CD1c-positive myeloid dendritic cell (primary cell): ENCODE measurements around the gene CAMSAP1.

Experiments
- DNase-seq: peaks from one replicate; pipeline ENCODE4 v3.0.0-alpha.2; 2016; ENCODE audit errors: extremely low spot score

CAMSAP1 gene

DNA sequence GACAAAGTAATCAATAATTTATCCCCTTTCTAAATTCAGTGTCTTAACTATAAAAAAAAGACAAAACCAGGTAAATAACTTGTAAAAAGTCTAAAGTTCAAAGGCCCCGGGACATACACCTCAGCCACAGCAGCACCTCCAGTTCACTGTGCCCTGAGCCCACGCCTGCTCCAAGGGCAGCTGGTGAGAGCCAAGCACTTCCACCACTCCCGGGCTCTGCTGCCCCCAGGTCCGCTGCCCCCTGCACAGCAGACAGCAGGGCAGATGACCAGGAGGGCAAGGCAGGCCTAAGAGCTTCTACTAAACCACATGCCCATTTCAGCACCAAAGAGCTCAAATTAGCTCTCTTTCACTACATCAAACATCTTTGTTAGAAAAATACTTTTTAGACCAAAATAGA, 91.9 kb downstream of the CAMSAP1 start:
- no peak for DNase-seq

DNA sequence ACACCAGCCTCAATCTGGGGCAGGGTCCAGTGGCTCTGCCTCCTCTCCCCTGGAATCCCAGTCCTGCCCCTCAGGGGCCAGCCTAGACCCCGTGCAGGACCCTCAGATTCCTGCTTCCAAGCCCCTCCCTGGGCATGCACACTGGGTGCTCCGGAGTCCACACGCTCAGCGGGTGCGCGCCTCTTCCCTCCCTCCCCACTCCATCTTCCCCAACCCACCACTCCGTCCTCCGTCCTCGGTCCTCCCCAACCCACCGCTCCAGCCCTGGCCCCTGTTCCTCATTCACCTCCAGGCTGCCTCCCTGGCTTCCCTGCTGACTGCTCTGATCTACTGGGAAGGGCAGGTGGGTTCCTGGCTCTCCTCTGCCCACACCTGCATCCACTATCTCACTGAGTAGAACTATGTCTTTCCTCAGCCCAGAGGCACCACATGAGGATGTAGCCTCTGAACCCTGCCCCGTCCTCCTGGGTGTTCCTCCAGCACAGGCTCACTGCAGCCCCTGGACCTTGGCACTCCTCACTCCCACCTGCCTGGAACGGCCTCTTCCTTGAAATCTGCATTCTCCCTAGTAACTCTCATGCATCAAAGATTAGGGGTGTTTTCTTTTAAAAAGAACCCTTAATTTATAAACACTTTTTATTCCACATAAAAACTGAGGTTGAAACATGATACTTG, 92.8 kb downstream of the CAMSAP1 start:
- no peak for DNase-seq

DNA sequence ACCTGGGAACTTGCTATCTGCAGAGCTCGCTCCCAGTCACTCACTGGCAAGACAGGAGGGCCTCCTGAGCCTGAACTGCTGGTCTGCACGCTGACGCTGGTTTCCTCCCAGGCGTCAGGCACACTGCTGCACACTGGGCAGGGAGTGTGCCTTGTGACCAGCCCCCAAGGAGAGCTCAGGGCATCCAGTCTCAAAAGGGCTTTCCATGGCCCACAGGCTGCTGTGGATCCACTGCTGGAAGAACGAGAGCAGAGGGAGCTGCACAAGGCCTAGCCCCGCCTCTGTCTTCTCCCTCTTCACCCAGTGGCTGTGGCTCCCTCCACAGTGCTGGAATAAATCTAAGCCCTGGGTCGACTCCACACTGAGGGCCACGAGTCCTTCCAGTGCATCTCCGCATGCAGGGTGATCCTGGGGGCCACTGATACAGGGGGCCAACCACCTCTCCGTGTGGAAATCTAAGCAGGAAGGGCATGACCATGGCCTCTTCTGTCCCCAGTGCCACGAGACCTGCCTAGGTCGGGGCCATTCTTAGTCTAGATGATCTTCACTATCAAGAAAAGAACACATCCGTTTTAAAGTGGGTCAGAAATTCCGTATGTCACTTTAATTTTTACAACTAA, 93.6 kb downstream of the CAMSAP1 start:
- DNase-seq: no peak

DNA sequence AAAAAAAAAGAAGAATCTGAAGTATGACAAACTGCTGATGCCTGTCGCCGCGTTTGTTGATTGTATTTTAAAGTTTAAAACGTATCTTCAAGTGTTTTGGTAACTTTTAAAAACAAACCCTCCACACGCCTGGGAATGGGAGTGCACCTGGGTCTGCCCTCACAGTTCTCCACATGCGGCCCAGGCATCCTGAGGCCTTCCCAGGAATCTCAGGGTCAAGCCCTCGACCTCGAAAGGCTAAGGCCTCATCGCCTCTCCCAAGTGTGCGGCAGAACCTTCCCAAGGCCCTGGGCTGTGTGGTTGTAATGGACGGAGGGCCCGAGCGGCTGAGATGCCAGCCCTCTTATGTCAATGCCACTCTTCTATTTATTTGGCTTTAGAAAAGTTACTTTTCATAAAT, 94.4 kb downstream of the CAMSAP1 start:
- no peak for DNase-seq

DNA sequence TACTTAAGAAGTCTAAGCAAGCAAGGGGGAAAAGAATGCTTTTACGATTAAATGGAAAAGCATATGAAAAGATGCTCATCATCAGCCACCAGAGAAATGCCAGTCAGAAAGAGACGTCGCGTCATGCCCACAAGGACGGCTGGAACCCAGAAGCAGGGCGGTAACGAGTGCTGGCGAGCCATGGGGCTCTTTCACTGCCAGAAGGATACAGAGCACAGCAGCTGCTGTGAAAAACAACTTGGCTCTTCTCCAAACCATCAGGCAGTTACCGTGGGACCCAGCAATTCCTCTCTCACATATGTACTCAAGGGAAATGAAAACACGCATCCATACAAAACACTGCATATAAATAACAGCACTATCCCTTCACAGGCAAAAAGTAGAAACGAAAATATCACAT, 95.5 kb downstream of the CAMSAP1 start:
- DNase-seq: no peak

DNA sequence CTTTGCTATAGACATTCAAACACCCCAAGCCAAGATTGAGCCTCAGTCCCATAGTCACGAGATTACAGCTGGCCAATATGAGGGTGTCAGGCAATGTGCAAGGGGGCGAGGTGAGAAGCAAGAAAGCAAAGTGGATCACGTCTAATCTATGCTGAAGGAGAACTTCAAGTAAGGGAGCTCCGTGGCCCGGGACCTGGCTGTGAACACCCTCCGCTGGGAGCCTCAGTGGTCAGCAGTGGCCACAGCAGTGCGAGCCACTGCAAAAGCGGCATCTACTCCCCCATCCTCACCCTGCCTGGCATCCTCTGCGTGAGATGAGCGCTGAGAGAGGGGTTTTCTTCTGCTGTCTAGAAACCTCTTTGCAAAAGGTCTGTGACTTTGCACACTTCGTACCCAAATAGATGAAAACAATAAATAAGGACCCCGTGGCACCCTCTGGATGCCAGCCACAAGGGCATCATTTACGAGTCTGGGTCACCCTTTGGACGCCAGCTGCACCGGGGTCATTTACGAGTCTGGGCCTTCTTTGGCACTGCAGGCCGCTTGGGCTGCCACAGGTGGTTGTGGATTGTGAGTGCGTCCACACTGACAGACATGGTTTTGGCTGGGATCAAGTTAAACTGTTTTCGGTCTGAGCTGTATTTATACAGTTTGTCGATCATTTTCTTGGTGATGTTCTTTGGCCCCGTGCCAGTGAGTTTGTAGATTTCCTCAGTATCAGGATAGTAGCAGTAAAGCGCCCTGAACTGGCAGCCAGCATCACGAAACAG, 96.4 kb downstream of the CAMSAP1 start:
- DNase-seq: no peak

DNA sequence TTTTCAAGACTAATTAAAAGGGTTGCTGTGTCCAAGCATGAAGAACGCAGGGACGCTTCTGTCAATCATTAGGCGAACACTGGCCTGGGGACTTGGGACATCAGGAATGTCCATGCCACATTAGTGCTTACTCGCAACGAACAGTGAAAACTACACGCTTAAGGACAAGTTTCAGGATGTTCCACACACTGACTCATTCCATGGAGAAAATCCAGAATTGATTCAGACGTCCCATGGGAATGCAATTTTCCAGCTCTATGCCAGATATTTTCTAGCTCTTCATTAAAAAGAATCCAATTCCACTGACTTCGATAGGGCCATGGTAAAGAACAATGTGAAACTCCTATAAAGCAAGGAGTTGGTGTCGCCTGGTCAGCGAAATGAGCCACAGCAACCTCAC, 98.2 kb downstream of the CAMSAP1 start:
- DNase-seq: no peak

DNA sequence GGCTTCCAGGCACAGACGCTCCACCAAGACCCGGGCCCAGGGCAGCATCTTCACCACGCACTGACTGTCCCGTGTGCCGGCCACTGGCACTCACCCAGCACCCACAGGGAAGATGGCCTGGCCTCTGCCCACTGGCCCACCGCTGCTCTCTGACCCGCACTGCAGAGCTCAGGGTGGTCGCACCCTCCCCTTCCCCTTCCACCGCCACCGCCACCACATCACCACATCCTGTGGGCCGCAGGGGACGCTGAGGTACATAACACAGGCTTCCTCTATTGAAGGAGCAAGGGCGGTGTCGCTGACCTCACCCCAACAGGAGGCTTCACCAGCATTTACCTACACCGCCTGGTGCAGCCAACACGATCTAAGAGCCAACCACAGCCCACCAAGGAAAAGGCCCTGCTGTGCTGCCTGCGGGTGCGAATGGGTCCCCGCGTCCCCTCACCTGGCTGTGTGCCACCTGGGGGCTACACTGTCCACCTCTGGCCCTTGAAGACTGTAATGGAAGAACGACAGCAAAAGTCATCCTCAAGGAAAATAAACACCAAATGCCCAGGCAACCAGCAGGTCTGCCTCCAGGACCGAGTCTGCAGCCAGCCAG, 101.8 kb downstream of the CAMSAP1 start:
- DNase-seq: no peak

DNA sequence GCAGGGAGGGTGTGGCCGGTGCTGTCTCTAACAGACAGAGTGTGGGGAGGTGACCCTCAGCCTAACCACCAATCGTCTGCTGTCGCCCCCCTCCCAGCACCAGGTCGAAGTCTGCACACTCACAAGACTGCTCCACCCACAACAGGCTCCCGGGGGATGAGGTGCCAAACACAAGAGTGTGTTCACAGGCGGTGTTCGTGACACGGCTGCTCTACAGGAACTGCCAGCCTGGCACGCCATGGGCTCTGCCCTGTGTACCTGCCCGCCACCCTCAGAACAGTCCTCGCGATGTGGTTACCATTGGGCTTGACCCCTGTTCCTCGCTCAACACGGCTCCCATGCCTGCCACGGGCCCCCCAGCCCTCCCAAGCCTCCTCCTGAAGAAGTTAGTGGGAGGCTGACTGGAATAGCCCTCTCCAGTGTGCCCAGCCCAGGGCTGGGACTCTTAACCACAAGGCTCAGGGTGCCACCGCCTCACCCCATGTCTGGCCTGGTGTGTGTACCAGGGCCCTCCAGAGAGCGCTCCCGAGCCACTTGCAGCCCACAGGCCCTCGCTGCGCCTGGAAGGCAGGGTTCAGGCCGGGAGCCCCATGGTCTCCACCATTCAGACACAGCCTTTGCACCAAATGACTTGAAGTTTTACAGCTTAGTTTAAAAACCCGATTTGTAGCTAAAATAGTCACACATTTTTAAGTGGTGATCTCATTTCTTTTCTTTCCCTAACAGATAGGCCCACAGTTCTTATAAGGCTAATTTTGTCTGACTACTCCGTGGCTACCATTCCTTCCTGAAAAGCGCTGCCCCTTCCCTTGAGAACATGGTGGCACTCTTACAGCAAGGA, 102.5 kb downstream of the CAMSAP1 start:
- DNase-seq: no peak

DNA sequence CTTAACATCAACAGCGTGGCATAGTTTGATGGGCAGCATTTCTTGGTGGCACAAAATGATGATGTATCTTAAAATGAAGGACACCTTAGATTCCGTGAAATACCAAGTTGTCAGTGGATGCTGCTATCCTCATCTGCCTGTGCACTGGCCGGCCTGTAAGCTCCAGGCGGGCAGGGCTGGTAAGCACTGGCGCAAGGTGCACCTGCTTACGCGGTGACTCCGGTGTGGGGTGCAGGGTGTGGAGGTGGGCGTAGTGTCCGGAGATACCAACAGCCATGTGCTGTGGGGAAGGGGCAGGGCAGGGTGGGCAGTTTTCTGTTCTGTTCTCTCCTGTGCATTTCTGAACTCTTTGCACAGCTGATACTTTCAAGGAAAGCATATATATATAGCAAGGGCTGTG, 103.9 kb downstream of the CAMSAP1 start:
- no peak for DNase-seq

DNA sequence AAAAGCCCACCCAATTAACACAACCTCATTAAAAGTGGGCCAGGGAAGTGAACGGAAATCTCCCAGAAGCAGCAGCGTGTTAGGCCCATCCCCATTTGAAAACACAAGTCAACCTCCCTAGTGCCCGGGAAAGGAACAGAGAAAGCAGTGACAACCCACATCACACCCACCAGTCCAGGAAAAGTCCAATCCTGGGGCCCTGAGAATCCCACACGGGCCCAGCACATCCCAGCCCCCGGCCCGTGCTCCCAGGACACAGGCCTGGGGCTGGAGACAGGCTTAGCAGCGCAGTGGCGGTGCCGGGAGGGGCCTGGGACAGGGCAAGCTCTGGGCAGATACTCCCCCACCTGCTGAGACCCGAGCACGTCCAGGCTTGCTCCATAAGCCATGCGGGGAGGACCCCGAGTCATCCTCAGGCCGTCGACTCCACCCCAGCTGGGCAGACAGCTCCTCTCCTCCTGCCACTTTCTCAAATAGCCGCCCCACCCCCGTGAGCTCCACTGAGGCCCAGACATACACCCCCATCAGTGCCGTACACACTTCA, 104.4 kb downstream of the CAMSAP1 start:
- DNase-seq: no peak

DNA sequence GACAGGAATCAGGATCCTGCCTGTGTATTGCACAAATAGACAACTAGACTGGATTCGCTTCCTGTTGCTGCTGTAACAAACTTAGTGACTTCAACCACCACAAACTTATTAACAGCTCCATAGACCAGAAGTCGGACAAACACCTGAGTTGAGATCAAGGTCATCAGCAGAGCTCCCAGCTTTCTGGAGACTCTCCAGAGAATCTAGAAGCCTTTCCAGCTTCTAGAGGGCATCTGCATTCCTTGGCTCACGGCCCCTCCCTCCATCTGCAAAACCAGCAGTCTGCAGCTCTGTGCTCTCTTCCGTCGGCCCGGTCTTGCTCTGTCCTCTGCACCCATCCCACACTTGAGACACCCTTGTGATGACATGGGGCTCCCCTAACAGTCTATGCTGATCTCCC, 106.3 kb downstream of the CAMSAP1 start:
- DNase-seq: no peak

DNA sequence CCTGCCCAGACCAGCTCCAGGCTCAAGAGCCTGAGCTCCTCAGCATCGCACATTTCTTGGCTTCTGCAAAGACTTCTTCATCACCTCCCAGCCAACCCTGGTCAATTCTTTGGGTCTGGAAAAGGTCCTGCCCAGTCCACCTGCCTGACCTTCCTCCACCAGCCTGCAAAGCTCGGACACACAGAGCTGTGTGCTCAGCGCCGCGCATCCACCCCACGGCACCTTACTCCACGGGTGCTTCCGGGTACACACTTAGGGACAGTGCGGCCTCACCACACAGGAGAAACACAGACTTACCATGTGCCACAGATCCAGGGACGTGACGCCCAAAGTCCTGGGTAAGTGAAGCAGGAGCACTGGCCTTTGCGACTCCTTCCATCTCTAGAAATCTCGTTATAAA, 108.1 kb downstream of the CAMSAP1 start:
- DNase-seq: no peak

DNA sequence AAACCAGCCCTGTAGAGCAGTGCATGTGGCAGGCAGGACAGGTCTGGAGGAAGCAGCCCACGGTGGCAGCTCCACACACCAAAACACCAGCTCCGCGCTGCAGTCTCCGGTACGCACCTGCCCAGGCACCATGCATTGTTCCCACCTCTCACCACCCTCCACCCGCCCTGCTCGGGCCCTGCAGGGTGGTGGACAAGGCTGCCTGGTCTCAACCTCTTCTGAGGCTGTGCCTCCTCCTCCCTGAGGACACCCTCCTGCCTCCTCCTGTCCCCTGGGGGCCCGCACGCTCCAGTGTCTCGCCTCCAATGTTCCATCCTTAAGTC, 109.1 kb downstream of the CAMSAP1 start:
- DNase-seq: no peak

DNA sequence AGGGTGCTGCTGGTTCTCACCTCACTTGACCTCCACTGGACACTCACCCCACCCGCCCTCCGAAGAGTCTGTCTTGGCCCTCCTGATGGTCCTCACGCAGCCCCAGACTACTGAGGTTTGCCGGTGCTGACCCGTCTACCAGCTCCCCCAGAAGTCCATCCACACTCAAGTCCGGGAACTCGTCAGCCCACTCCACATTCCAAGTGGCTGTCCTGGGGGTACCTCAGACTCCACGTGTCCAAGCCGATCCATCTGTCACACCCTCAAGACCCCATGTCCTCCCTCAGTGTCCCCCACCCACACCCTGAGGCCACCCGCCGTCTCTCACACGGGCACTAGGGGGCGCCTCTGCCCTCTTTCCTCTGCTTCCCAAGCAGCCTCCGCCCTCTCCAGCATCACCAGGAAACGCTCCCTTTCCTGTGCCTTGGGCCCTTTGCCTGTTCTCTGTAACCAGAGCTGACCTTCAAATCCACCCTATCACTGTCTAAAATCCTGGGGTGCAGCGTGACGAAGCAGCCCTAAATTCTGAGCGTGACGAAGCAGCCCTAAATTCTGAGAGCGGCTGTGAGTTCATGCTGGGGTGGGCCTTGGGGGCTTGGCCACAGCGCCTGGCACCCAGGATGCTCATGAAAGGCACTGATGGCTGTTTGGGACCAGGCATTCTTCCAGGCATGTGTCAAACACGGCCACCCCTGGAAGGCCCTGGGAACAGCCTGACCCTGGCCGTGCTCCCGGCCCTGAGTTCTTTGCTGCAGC, 109.7 kb downstream of the CAMSAP1 start:
- peak; percentile 21 for DNase-seq

DNA sequence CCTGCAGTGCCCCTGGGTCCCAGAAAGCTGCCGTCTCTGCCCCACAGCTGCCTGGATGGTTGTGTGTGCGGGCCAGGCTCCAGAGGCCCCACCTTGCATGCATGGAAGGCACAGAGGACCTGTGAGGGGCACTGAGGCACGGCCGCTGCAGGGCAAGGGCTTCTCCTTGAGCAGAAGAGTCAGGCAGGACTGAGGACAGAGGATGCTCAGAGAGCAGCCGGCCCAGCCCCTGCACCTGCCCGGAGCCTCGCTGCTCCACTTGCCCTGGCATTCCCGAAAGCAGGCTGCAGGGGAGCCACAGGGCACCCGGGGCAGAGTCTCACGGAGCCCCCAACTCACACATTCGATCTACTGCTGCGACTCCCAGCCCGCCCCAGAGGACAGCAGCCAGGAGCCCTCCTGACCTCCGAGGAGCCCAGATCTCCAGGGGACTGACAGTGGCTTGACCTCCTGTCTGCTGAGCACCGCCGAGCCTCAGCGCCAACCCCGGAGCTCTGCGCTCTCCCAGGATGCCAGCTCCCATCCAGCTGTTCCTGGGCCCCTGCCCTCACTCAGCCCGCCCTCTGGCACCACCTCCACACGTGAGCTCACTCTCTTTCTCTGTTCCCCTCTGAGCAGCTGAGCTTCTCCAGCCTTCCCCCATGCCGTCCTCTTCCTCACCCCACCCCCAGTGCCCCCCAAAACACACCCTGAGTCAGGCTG, 110.4 kb downstream of the CAMSAP1 start:
- DNase-seq: no peak

DNA sequence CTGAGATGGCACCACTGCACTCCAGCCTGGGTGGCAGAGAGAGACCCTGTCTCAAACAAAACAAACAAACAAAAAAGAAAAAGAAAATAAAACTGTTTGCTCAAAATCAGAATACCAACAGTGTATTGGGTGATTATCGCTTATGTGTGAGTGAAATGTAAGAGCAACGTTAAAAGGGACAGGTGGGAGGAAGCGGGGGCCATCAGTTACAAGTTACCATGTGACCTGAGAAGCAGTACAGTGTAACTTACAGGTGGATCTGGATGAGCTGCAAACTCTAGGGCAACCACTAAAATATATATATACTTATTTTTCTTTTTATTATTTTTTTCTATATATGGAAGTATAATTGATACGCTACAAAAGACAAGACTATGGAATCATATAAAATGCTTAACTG, 112.0 kb downstream of the CAMSAP1 start:
- no peak for DNase-seq

DNA sequence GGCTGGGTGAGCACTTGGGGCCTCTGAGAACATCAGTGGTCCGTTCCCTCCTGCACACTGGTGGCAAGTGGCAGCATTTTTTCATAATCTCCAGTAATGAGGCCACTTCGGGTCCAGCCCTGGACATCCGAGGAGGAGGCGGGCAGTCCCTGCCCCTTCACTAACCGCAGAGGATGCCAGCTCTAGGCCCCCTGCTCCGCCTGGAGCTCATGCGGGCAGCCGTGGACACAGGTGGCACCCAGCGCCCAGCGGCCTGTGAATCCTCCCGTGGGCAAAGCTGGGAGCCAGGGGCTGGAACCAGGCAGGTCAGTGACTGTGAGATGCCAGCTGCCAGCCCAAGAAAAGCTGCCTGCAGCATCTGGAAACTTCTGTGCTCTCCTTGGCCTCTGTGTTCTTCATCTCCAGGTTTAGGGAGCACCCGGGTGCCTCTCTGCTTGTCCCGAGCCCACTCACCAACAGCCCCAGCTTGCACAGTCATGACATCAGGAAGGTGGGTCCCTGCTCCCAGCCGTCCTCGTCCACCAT, 112.9 kb downstream of the CAMSAP1 start:
- DNase-seq: no peak

DNA sequence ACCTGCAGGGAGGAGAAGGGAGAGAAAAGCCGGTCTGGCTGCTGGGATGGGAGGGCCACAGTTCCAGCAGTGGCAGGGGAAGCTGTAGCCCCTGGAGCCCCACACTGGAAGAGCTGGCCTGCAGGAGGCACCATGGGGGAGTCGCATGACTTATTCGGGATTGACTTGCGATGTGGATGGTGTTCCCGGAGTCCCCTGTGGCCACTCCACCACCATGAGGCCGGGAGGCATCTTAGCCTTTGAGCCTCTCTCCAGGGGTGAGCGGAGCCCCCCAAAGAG, 113.3 kb downstream of the CAMSAP1 start:
- no peak for DNase-seq
